ENCODE results near the gene PRMT7.

Gene PRMT7

DNA sequence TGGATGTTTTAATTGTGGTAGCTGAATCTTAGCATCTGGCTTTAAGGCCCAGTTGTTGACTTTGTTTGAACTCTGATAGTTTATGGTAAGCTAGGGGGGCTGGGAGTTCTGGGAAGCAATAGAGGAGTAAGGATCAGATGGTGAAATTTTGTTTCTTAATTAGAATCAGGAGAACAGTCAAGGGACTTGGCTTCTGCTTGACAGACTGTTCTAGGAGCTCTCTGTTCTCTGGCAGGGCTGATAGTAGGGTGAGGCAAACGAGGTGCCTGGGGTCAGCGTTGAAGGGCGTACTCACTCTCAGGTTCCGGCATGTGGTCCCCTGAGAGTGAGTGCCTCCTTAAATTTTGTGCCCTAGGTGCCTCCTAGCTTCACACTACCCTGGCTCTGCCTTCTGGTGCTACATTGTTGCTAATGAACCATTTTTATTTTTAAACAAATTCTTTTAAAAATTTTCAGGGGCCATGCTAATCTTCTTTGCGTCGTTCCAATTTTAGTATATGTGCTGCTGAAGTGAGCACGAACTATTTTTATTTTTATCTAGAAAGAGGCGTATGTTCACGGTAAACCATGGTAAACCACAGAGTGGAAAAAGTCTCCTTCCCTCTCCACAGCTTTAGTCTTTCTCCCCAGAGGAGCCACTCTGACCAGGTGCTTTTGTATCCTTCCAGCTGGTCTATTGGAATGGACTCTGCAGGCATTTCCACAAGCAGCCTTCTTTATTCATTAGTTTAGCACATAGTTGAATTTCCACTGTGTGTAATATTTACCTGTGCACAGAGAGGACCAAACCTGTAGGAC, 26.8 kb upstream of the PRMT7 start:
- TF ChIP-seq, protein P1, sequence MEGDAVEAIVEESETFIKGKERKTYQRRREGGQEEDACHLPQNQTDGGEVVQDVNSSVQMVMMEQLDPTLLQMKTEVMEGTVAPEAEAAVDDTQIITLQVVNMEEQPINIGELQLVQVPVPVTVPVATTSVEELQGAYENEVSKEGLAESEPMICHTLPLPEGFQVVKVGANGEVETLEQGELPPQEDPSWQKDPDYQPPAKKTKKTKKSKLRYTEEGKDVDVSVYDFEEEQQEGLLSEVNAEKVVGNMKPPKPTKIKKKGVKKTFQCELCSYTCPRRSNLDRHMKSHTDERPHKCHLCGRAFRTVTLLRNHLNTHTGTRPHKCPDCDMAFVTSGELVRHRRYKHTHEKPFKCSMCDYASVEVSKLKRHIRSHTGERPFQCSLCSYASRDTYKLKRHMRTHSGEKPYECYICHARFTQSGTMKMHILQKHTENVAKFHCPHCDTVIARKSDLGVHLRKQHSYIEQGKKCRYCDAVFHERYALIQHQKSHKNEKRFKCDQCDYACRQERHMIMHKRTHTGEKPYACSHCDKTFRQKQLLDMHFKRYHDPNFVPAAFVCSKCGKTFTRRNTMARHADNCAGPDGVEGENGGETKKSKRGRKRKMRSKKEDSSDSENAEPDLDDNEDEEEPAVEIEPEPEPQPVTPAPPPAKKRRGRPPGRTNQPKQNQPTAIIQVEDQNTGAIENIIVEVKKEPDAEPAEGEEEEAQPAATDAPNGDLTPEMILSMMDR (IDR thresholded peaks at IDR 0.05; ENCODE audit: insufficient read depth, low read length, poor library complexity, severe bottlenecking): no peak
- TF ChIP-seq EZH2phosphoT487 (conservative IDR thresholded peaks at IDR 0.05; ENCODE audit: low read length): no peak
- Histone ChIP-seq H3K27me3 (ENCODE audit: low read length) (no peaks in the 10 kb centered on the region), H3K79me2 (ENCODE audit: insufficient read depth, low read length) (peaks cover 65% of the 10 kb centered on the region), H3F3A (ENCODE audit: insufficient read depth) (peaks cover 55% of the 10 kb centered on the region), H4K20me1 (ENCODE audit: low read depth, low read length) (no peaks in the 10 kb centered on the region), H3K4me3 (ENCODE audit: insufficient read depth, low read length, poor library complexity, severe bottlenecking) (peak overlapping the region; percentile 27), H3K9me3 (ENCODE audit: insufficient read depth, low read length) (no peaks in the 10 kb centered on the region), H2AFZ (ENCODE audit: low read depth, low read length, severe bottlenecking) (no peak overlapping the region), H3K27ac (ENCODE audit: low read depth, low read length) (peak overlapping the region; percentile 98), H3K4me2 (ENCODE audit: low read depth, low read length, poor library complexity, severe bottlenecking) (peak overlapping the region; percentile 85), H3K9me2 (replicated peaks; ENCODE audit: insufficient read depth, low read length) (no peaks in the 10 kb centered on the region), H3K9ac (ENCODE audit: low read length) (peak overlapping the region; percentile 56), H3K36me3 (ENCODE audit: low read length) (no peaks in the 10 kb centered on the region)

- Histone ChIP-seq H3K27ac (ENCODE audit: low read depth, low read length) (peak overlapping the region; percentile 98), H3K27me3 (ENCODE audit: low read length) (no peaks in the 10 kb centered on the region), H2AFZ (ENCODE audit: low read depth, low read length, severe bottlenecking) (no peak overlapping the region), H3K9me2 (replicated peaks; ENCODE audit: insufficient read depth, low read length) (no peaks in the 10 kb centered on the region), H4K20me1 (ENCODE audit: low read depth, low read length) (no peaks in the 10 kb centered on the region), H3K36me3 (ENCODE audit: low read length) (no peaks in the 10 kb centered on the region), H3F3A (ENCODE audit: insufficient read depth) (peaks cover 53% of the 10 kb centered on the region), H3K9ac (ENCODE audit: low read length) (peak overlapping the region; percentile 56), H3K79me2 (ENCODE audit: insufficient read depth, low read length) (peaks cover 57% of the 10 kb centered on the region), H3K4me2 (ENCODE audit: low read depth, low read length, poor library complexity, severe bottlenecking) (peak overlapping the region; percentile 85), H3K4me3 (ENCODE audit: insufficient read depth, low read length, poor library complexity, severe bottlenecking) (peak overlapping the region; percentile 24), H3K9me3 (ENCODE audit: insufficient read depth, low read length) (no peaks in the 10 kb centered on the region)
- TF ChIP-seq, protein P1 (IDR thresholded peaks at IDR 0.05; ENCODE audit: insufficient read depth, low read length, poor library complexity, severe bottlenecking): no peak
- no peak for TF ChIP-seq EZH2phosphoT487 (conservative IDR thresholded peaks at IDR 0.05; ENCODE audit: low read length)
These were observed 26.0 kb upstream of the PRMT7 start for GRCh38 chr16:68284847-68285246.

DNA sequence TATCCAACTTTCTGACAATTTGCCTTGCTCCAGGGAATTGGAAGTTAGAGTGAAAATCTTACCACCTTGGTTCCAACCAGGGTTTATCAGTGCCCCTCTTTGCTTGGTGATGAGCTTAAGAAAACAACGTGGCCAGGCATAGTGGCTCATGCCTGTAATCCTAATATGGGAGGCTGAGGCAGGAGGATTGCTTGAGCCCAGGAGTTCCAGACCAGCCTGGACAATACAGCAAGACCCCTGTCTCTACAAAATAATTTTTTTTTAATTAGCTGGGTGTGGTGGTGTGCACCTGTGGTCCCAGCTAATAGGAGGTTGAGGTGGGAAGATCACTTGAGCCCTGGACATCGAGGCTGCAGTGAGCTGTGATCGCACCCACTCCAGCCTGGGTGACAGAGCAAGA, 25.1 kb upstream of the PRMT7 start:
- Histone ChIP-seq H3K36me3 (ENCODE audit: low read length) (no peaks in the 10 kb centered on the region), H3K4me3 (ENCODE audit: insufficient read depth, low read length, poor library complexity, severe bottlenecking) (no peak overlapping the region)

More for the DNA sequence above, 25.1 kb upstream of the PRMT7 start:
- Histone ChIP-seq H4K20me1 (ENCODE audit: low read depth, low read length) (no peaks in the 10 kb centered on the region), H3K9me3 (ENCODE audit: insufficient read depth, low read length) (no peaks in the 10 kb centered on the region), H3K9ac (ENCODE audit: low read length) (peak overlapping the region; percentile 44), H3K4me2 (ENCODE audit: low read depth, low read length, poor library complexity, severe bottlenecking) (peak overlapping the region; percentile 85), H3K79me2 (ENCODE audit: insufficient read depth, low read length) (peaks cover 50% of the 10 kb centered on the region), H2AFZ (ENCODE audit: low read depth, low read length, severe bottlenecking) (no peak overlapping the region), H3F3A (ENCODE audit: insufficient read depth) (peaks cover 46% of the 10 kb centered on the region), H3K9me2 (replicated peaks; ENCODE audit: insufficient read depth, low read length) (no peaks in the 10 kb centered on the region), H3K27ac (ENCODE audit: low read depth, low read length) (peak overlapping the region; percentile 98), H3K27me3 (ENCODE audit: low read length) (no peaks in the 10 kb centered on the region)
- TF ChIP-seq, protein P1 (IDR thresholded peaks at IDR 0.05; ENCODE audit: insufficient read depth, low read length, poor library complexity, severe bottlenecking): no peak
- TF ChIP-seq EZH2phosphoT487 (conservative IDR thresholded peaks at IDR 0.05; ENCODE audit: low read length): no peak
